ENCODE measurements around the gene TRPV4.

Gene TRPV4

DNA sequence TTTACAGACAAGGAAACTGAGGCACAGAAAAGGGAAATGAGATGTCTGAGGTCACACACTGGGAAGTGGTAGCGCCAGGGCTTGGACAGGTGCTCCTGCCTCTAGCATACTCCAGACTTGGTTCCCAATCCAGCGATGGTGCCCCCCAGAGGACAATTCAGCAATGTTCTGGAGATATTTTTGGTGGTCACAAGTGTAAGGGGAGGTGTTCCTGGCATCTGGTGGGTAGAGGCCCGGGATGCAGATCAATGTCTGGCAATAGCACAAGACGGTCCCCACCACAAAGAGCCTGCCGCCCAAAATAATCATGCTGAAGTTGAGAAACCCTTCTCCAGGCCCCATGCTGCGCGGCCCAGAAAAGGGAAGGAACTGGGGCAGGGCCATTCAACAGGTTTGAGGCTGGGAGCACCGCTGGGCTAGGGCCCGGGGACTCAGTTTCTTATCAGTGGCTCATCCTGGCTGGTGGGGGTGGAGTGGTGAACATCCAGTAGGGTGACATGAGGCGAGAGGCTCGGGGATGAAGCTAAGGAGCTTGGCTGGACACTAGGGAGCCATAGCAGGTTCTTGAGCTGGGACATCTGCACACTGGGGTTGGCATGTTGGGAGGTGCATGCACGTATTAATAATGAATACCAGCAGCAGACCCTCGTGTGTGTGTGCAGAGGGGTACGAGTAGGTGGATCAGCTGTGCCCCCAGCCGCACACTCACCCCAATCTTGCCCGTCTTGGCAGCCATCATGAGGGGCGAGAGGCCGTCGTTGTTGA, 35.1 kb downstream of the TRPV4 start:
- peaks cover 5% of the 10 kb centered on the region for H3K4me1 ChIP-seq (ENCODE audit: control insufficient read depth, insufficient read depth, low read length)
- no peak overlapping the region for H3K9ac ChIP-seq (ENCODE audit: low read length)
- DNase-seq (ENCODE audit: low read depth), result no peak
- no peak overlapping the region for H3K4me3 ChIP-seq (ENCODE audit: low read length)
- H3K36me3 ChIP-seq (ENCODE audit: control insufficient read depth, insufficient read depth, low read length, severe bottlenecking), result no peaks in the 10 kb centered on the region
- H3K9me3 ChIP-seq (ENCODE audit: control insufficient read depth, low read length), result no peaks in the 10 kb centered on the region
- H3K27me3 ChIP-seq (replicated peaks; ENCODE audit: control insufficient read depth, insufficient read depth, low read length), result no peaks in the 10 kb centered on the region

DNA sequence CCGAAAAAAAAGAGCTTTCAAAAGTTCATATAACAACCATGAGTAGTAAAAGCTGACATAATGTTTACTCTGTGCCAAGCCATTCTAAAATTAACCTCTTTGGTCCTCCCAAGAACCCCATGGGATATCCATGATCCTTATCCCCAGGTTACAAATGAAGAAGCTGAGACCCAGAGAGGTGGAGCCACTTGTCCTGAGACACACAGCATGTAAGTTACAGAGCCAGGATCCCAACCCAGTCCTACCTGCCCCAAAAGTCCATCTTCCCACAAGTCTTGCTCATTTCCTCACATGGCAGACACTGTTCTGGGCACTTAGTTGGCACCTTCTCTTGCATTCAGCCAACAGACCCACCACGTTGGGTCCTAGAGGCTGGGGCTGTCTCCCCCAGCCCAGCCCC, 37.1 kb downstream of the TRPV4 start:
- no peak overlapping the region for H3K9ac ChIP-seq (ENCODE audit: low read length)
- H3K4me1 ChIP-seq (ENCODE audit: control insufficient read depth, insufficient read depth, low read length), result peaks cover 5% of the 10 kb centered on the region
- DNase-seq (ENCODE audit: low read depth), result no peak
- no peaks in the 10 kb centered on the region for H3K27me3 ChIP-seq (replicated peaks; ENCODE audit: control insufficient read depth, insufficient read depth, low read length)
- no peak overlapping the region for H3K4me3 ChIP-seq (ENCODE audit: low read length)
- H3K9me3 ChIP-seq (ENCODE audit: control insufficient read depth, low read length), result no peaks in the 10 kb centered on the region
- H3K36me3 ChIP-seq (ENCODE audit: control insufficient read depth, insufficient read depth, low read length, severe bottlenecking), result no peaks in the 10 kb centered on the region

DNA sequence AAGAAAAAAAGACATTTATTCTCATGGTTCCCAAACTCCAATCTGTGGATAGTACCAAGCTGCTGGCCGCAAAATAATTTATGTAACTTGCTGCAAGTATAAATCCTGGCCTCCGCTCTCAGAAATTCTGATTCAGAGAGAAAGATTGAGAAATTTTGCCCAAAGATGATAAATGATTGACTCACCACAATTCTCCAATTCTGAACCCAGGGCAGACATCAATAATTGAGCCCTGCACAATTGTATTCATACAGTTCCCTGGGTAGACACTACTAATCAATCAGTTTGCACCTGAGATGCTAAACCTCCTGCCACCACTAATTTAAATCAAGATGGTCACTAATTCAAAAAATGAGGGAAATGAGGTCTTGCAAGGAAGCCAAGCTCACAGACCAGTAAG, 38.2 kb downstream of the TRPV4 start:
- H3K9me3 ChIP-seq (ENCODE audit: control insufficient read depth, low read length), result no peaks in the 10 kb centered on the region
- peak; percentile 28 for DNase-seq (ENCODE audit: low read depth)
- no peaks in the 10 kb centered on the region for H3K36me3 ChIP-seq (ENCODE audit: control insufficient read depth, insufficient read depth, low read length, severe bottlenecking)
- H3K4me3 ChIP-seq (ENCODE audit: low read length), result no peak overlapping the region
- H3K9ac ChIP-seq (ENCODE audit: low read length), result no peak overlapping the region
- H3K4me1 ChIP-seq (ENCODE audit: control insufficient read depth, insufficient read depth, low read length), result peaks cover 5% of the 10 kb centered on the region
- no peaks in the 10 kb centered on the region for H3K27me3 ChIP-seq (replicated peaks; ENCODE audit: control insufficient read depth, insufficient read depth, low read length)

GRCh38 chr12:109793826-109794501, 39.2 kb downstream of the TRPV4 start:
- no peaks in the 10 kb centered on the region for H3K9me3 ChIP-seq (ENCODE audit: control insufficient read depth, low read length)
- DNase-seq (ENCODE audit: low read depth), result no peak
- H3K27me3 ChIP-seq (replicated peaks; ENCODE audit: control insufficient read depth, insufficient read depth, low read length), result no peaks in the 10 kb centered on the region
- H3K9ac ChIP-seq (ENCODE audit: low read length), result no peak overlapping the region
- H3K36me3 ChIP-seq (ENCODE audit: control insufficient read depth, insufficient read depth, low read length, severe bottlenecking), result no peaks in the 10 kb centered on the region
- H3K4me1 ChIP-seq (ENCODE audit: control insufficient read depth, insufficient read depth, low read length), result peaks cover 5% of the 10 kb centered on the region
- H3K4me3 ChIP-seq (ENCODE audit: low read length), result no peak overlapping the region

DNA sequence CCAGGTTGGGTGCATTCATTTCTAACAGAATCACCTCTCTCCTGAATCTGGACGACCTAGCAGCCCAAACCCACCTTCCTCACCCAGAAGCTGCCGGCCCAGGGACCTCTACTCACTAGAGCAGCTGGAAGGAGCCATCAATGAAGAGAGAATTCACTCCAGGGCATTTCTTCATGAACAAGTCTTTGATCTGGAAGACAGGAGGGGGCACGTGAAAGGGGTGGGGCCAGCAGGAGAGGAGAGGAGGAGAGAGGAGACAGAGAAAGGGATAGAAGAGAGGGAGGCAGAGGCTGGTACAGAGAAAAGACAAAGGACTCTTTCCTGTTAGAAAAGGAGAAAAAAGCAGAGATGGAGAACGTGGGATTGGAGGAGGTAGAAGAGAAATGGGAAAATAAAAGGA, 39.8 kb downstream of the TRPV4 start:
- Histone ChIP-seq H3K9ac (ENCODE audit: low read length) (no peak overlapping the region), H3K27me3 (replicated peaks; ENCODE audit: control insufficient read depth, insufficient read depth, low read length) (no peaks in the 10 kb centered on the region), H3K4me3 (ENCODE audit: low read length) (no peak overlapping the region), H3K4me1 (ENCODE audit: control insufficient read depth, insufficient read depth, low read length) (peaks cover 5% of the 10 kb centered on the region), H3K36me3 (ENCODE audit: control insufficient read depth, insufficient read depth, low read length, severe bottlenecking) (no peaks in the 10 kb centered on the region), H3K9me3 (ENCODE audit: control insufficient read depth, low read length) (no peaks in the 10 kb centered on the region)
- no peak for DNase-seq (ENCODE audit: low read depth)

DNA sequence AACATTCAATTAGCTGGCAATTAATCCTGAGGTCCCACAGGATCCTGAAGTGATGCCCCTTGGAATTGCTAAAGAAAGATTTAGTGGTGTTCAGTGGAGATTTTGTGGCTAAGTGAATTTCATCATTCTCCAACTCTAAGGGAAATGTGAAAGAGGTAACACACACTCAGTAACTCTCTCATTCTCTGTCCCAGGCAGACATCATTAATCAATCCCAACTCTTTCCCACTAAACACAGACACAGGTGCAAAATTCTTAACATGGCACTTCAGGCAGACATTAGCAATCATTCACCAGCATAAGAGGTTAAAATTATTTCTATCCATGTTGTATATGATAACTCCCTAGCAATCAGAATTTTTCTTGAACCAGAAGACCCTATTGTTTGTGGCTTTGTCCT, 40.2 kb downstream of the TRPV4 start:
- Histone ChIP-seq H3K9ac (ENCODE audit: low read length) (no peak overlapping the region), H3K4me3 (ENCODE audit: low read length) (no peak overlapping the region), H3K9me3 (ENCODE audit: control insufficient read depth, low read length) (no peaks in the 10 kb centered on the region), H3K36me3 (ENCODE audit: control insufficient read depth, insufficient read depth, low read length, severe bottlenecking) (no peaks in the 10 kb centered on the region), H3K27me3 (replicated peaks; ENCODE audit: control insufficient read depth, insufficient read depth, low read length) (no peaks in the 10 kb centered on the region), H3K4me1 (ENCODE audit: control insufficient read depth, insufficient read depth, low read length) (peaks cover 5% of the 10 kb centered on the region)
- no peak for DNase-seq (ENCODE audit: low read depth)

DNA sequence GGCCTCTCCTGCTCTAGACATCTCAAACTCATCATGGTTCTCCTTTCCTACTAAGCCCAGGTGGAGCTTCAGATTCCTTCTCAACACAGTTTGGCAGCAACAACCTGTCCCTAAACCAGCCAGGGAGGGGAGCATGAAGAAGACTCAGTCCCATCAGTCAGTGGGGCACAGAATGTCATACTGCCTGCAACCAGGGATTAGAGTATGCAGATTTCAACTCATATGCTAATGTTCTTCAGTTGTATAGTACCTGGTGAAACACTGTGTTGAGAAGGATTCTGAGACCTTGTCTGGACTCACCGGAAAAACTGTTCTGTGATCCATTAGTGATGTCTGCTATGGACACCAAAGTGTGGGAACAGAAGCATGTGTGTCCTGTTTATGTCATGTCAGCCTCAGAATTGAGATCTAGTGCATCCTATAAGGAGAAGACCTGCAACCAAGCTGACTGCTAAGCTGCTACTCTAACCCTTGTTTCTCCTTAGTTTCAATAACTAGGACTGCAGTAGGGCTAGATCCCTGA, 43.6 kb downstream of the TRPV4 start:
- Histone ChIP-seq H3K9me3 (ENCODE audit: control insufficient read depth, low read length) (no peaks in the 10 kb centered on the region), H3K4me3 (ENCODE audit: low read length) (no peak overlapping the region), H3K4me1 (ENCODE audit: control insufficient read depth, insufficient read depth, low read length) (peaks cover 2% of the 10 kb centered on the region), H3K36me3 (ENCODE audit: control insufficient read depth, insufficient read depth, low read length, severe bottlenecking) (no peaks in the 10 kb centered on the region), H3K9ac (ENCODE audit: low read length) (no peak overlapping the region), H3K27me3 (replicated peaks; ENCODE audit: control insufficient read depth, insufficient read depth, low read length) (no peaks in the 10 kb centered on the region)
- DNase-seq (ENCODE audit: low read depth), result no peak

DNA sequence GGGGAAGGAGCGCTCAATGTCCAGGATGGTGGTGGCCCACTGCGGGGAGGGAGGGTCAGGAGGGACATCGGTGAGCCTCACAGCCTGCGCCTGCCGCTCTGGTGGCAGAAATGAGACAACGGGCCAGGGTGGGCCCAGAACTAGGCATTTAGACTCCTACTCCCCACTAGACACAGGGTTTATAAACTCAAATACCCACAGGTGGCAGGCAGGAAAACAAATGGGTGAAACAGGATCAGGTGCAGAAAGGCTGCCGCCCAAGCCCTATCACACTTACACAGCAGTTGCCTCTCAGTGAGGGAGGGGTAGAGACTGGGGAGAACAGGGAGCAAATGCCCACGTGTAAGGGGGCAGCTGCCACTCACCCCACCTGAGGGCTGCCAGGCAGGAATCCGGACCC, 46.4 kb downstream of the TRPV4 start:
- Histone ChIP-seq H3K9ac (ENCODE audit: low read length) (no peak overlapping the region), H3K9me3 (ENCODE audit: control insufficient read depth, low read length) (no peaks in the 10 kb centered on the region), H3K36me3 (ENCODE audit: control insufficient read depth, insufficient read depth, low read length, severe bottlenecking) (no peaks in the 10 kb centered on the region), H3K27me3 (replicated peaks; ENCODE audit: control insufficient read depth, insufficient read depth, low read length) (no peaks in the 10 kb centered on the region), H3K4me3 (ENCODE audit: low read length) (no peak overlapping the region), H3K4me1 (ENCODE audit: control insufficient read depth, insufficient read depth, low read length) (no peaks in the 10 kb centered on the region)
- no peak for DNase-seq (ENCODE audit: low read depth)

- no peaks in the 10 kb centered on the region for H3K36me3 ChIP-seq (ENCODE audit: control insufficient read depth, insufficient read depth, low read length, severe bottlenecking)
- H3K27me3 ChIP-seq (replicated peaks; ENCODE audit: control insufficient read depth, insufficient read depth, low read length), result no peaks in the 10 kb centered on the region
- H3K9me3 ChIP-seq (ENCODE audit: control insufficient read depth, low read length), result no peaks in the 10 kb centered on the region
- H3K4me3 ChIP-seq (ENCODE audit: low read length), result no peak overlapping the region
- DNase-seq (ENCODE audit: low read depth), result no peak
- no peak overlapping the region for H3K9ac ChIP-seq (ENCODE audit: low read length)
- H3K4me1 ChIP-seq (ENCODE audit: control insufficient read depth, insufficient read depth, low read length), result no peaks in the 10 kb centered on the region
These were observed 47.3 kb downstream of the TRPV4 start for GRCh38 chr12:109785854-109786253.

GRCh38 chr12:109783965-109784244, 49.3 kb downstream of the TRPV4 start:
- no peak overlapping the region for H3K9ac ChIP-seq (ENCODE audit: low read length)
- no peaks in the 10 kb centered on the region for H3K4me1 ChIP-seq (ENCODE audit: control insufficient read depth, insufficient read depth, low read length)
- DNase-seq (ENCODE audit: low read depth), result no peak
- peaks cover 7% of the 10 kb centered on the region for H3K9me3 ChIP-seq (ENCODE audit: control insufficient read depth, low read length)
- H3K36me3 ChIP-seq (ENCODE audit: control insufficient read depth, insufficient read depth, low read length, severe bottlenecking), result no peaks in the 10 kb centered on the region
- no peak overlapping the region for H3K4me3 ChIP-seq (ENCODE audit: low read length)
- H3K27me3 ChIP-seq (replicated peaks; ENCODE audit: control insufficient read depth, insufficient read depth, low read length), result no peaks in the 10 kb centered on the region

- peaks cover 12% of the 10 kb centered on the region for H3K9me3 ChIP-seq (ENCODE audit: control insufficient read depth, low read length)
- H3K36me3 ChIP-seq (ENCODE audit: control insufficient read depth, insufficient read depth, low read length, severe bottlenecking), result no peaks in the 10 kb centered on the region
- DNase-seq (ENCODE audit: low read depth), result no peak
- no peaks in the 10 kb centered on the region for H3K4me1 ChIP-seq (ENCODE audit: control insufficient read depth, insufficient read depth, low read length)
- H3K4me3 ChIP-seq (ENCODE audit: low read length), result no peak overlapping the region
- no peaks in the 10 kb centered on the region for H3K27me3 ChIP-seq (replicated peaks; ENCODE audit: control insufficient read depth, insufficient read depth, low read length)
- no peak overlapping the region for H3K9ac ChIP-seq (ENCODE audit: low read length)
These were observed 49.8 kb downstream of the TRPV4 start for GRCh38 chr12:109783135-109783964.

Data from adipocyte (in vitro differentiated cells).